GM23338 (cell line): Measurements from ENCODE around the gene GRK4. TPM values are rescaled to one million over a fixed set of nuclear protein-coding genes. Genes with fewer than 3 reads are reported as not detected.

Experiments used
- ATAC-seq: fragments of 200-7000 bp; cut with Tn5 transposase; 3 replicates; pipeline ENCODE4 v1.9.1; 2020
- DNase-seq: peaks from one replicate; pipeline ENCODE4 v3.0.0-alpha.2; 2015; ENCODE audit warnings: low spot score
- H2AFZ ChIP-seq: fragments of 200-600 bp; sonication (generic); 2 replicates; pipeline ENCODE4 v1.8.0; 2016; ENCODE audit warnings: antibody characterized with exemption, mild to moderate bottlenecking, moderate library complexity
- H3F3A ChIP-seq: fragments of 200-600 bp; sonication (generic); replicated peaks from 2 replicates; pipeline ENCODE4 v1.8.0; 2017; ENCODE audit warnings: antibody characterized with exemption, mixed run types, low read depth
- H3K27ac ChIP-seq: fragments of 200-600 bp; sonication (generic); 2 replicates; pipeline ENCODE4 v1.6.1; 2016; ENCODE audit warnings: low read depth
- H3K27me3 ChIP-seq: fragments of 200-600 bp; sonication (generic); 2 replicates; pipeline ENCODE4 v1.8.0; 2016; ENCODE audit warnings: mild to moderate bottlenecking, mixed run types, moderate library complexity; ENCODE audit not compliant: insufficient read depth
- H3K36me3 ChIP-seq: fragments of 200-600 bp; sonication (generic); 2 replicates; pipeline ENCODE4 v1.8.0; 2016; ENCODE audit warnings: mild to moderate bottlenecking; ENCODE audit not compliant: insufficient read depth
- H3K4me1 ChIP-seq: fragments of 200-600 bp; sonication (generic); 2 replicates; pipeline ENCODE4 v1.8.0; 2016; ENCODE audit warnings: mild to moderate bottlenecking, moderate library complexity; ENCODE audit not compliant: insufficient read depth
- H3K4me2 ChIP-seq: fragments of 200-600 bp; sonication (generic); 2 replicates; pipeline ENCODE4 v1.7.1; 2017; ENCODE audit warnings: mixed run types
- H3K4me3 ChIP-seq: fragments of 200-600 bp; sonication (generic); 2 replicates; pipeline ENCODE4 v1.6.1; 2016; ENCODE audit warnings: mixed run types
- H3K79me2 ChIP-seq: fragments of 200-600 bp; sonication (generic); replicated peaks from 2 replicates; pipeline ENCODE4 v1.8.0; 2017; ENCODE audit warnings: mild to moderate bottlenecking; ENCODE audit not compliant: insufficient read depth
- H3K9me2 ChIP-seq: fragments of 200-600 bp; sonication (generic); 2 replicates; pipeline ENCODE4 v1.8.0; 2017; ENCODE audit not compliant: insufficient read depth
- H4K20me1 ChIP-seq: fragments of 200-600 bp; sonication (generic); replicated peaks from 2 replicates; pipeline ENCODE4 v1.8.0; 2017; ENCODE audit warnings: mild to moderate bottlenecking; ENCODE audit not compliant: insufficient read depth
- H3K27ac Mint-ChIP-seq: 2 replicates; pipeline ENCODE4 v1.8.0; 2020; ENCODE audit warnings: inconsistent platforms, mild to moderate bottlenecking, moderate library complexity, mixed read lengths
- H3K27me3 Mint-ChIP-seq: 3 replicates; pipeline ENCODE4 v1.8.0; 2022; ENCODE audit warnings: low read depth, mild to moderate bottlenecking, moderate library complexity, mixed read lengths, inconsistent platforms; ENCODE audit not compliant: insufficient read depth, poor library complexity
- H3K36me3 Mint-ChIP-seq: 3 replicates; pipeline ENCODE4 v1.8.0; 2021; ENCODE audit warnings: low read depth, mild to moderate bottlenecking, inconsistent platforms, moderate library complexity, mixed read lengths
- H3K4me1 Mint-ChIP-seq: 3 replicates; pipeline ENCODE4 v1.8.0; 2020; ENCODE audit warnings: mild to moderate bottlenecking, inconsistent platforms, mixed read lengths
- H3K4me3 Mint-ChIP-seq: 3 replicates; pipeline ENCODE4 v1.8.0; 2021; ENCODE audit warnings: moderate library complexity, mild to moderate bottlenecking, inconsistent platforms, mixed read lengths
- H3K9me3 Mint-ChIP-seq: 3 replicates; pipeline ENCODE4 v1.8.0; 2020; ENCODE audit warnings: moderate library complexity, mild to moderate bottlenecking, inconsistent platforms, mixed read lengths
- CREB1 ChIP-seq: fragments of 250-450 bp; sonication (Bioruptor Pico); IDR thresholded peaks from 2 replicates; pipeline ENCODE4 v1.5.0; 2020; ENCODE audit warnings: low read depth, mild to moderate bottlenecking, moderate library complexity
- EZH2phosphoT487 ChIP-seq: fragments of 200-600 bp; sonication (generic); IDR thresholded peaks from one replicate; pipeline ENCODE4 v1.8.1; 2018; ENCODE audit warnings: antibody characterized with exemption; ENCODE audit not compliant: unreplicated experiment
- JUNB ChIP-seq: IDR thresholded peaks from one replicate; pipeline ENCODE4 v1.6.1; 2016; ENCODE audit warnings: antibody characterized with exemption; ENCODE audit not compliant: unreplicated experiment
- REST ChIP-seq: IDR thresholded peaks from one replicate; pipeline ENCODE4 v1.6.1; 2018; ENCODE audit warnings: antibody characterized with exemption; ENCODE audit not compliant: unreplicated experiment
- STAT1 ChIP-seq: IDR thresholded peaks from one replicate; pipeline ENCODE4 v1.6.1; 2016; ENCODE audit warnings: antibody characterized with exemption; ENCODE audit not compliant: unreplicated experiment
- polyA plus RNA-seq: library from polyadenylated mRNA; unstranded; fragments of >200 nt; fragmentation: Nextera tagmentation; extraction: Ambion mirVana; gene quantifications from 2 replicates; pipeline ENCODE4 v1.2.1, GENCODE V29; 2016
- total RNA-seq: library from RNA; depleted of rRNA; stranded (reverse); fragments of >200 nt; shearing (Covaris generic); gene quantifications from 2 replicates; pipeline ENCODE4 v1.2.3, GENCODE V29; 2014
- TF ChIP-seq, protein P1 (sequence below): IDR thresholded peaks from 2 replicates; pipeline ENCODE4 v1.6.1; 2016; ENCODE audit warnings: antibody characterized with exemption
- TF ChIP-seq, protein P2 (sequence below): fragments of 250-450 bp; sonication (Bioruptor Pico); IDR thresholded peaks from 2 replicates; pipeline ENCODE4 v1.5.0; 2020; ENCODE audit warnings: mild to moderate bottlenecking, moderate library complexity

GRK4 gene
- total and polyA plus RNA-seq, 2 experiments from 2014 or later = 1.3 to 1.4 TPM

DNA sequence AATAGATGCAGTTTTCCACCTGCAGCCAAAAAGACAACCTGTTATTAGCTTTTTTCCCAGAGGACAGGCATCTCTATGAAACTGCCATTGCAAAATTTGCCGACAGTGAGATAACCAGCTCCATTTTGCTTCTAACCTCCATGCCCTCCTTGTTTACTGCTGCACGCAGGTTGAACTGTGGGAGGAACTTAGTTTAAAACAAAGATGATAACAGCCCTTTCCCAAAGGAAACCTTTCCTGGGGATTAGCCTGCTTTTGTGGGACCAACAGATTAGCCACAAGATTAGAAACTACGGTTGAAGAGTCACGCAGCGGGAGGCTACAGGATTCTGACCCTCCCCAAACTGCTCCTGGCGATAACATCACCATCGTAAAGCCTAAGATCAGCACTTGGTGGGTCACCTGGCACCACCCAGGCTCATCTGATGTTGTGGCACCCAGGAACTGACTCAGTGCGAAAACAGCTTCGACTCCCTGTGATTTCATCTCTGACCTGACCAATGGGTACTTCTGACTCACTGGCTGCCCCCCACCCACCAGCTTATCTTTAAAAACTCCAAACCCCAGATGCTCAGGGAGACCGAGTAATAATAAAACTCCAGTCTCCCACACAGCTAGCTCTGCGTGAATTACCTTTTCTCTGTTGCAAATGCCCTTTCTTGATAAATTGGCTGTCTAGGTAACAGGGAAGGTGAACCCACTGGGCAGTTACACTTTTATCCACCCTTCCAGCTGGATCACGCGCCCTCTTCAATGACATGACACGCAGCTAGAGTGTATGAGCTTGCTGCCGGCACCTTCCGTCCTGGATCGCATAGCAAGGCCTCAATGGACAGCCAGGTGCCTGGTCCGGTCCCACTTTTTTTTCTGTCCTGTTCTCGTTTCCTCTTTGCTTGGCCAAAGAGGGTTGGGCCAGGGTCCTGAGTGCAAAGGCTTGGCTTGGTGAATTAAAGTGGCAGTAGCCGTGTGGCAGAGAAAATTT lies 27.3 kb upstream of the GRK4 start:
- Mint-ChIP-seq H3K27me3 (peaks cover 22% of the 10 kb centered on the region), H3K36me3 (peaks cover 63% of the 10 kb centered on the region), H3K4me3 (peak overlapping the region; percentile 85), H3K27ac (no peak overlapping the region), H3K4me1 (peaks cover 27% of the 10 kb centered on the region), H3K9me3 (no peaks in the 10 kb centered on the region)
- H3K9me2 ChIP-seq = no peaks in the 10 kb centered on the region
- no peak for DNase-seq
- peaks cover 27% of the 10 kb centered on the region; the same call in 1 of the 2 replicates for H3F3A ChIP-seq
- peak overlapping the region; percentile 94 for H3K4me3 ChIP-seq
- H3K27ac ChIP-seq = no peak overlapping the region
- peaks cover 4% of the 10 kb centered on the region; the same call in 1 of the 2 replicates for H3K4me1 ChIP-seq
- peak overlapping the region; percentile 96 for H3K4me2 ChIP-seq
- no peaks in the 10 kb centered on the region for H3K27me3 ChIP-seq
- H4K20me1 ChIP-seq = peaks cover 13% of the 10 kb centered on the region
- peaks cover 19% of the 10 kb centered on the region for H3K79me2 ChIP-seq
- H2AFZ ChIP-seq = no peak overlapping the region
- H3K36me3 ChIP-seq = peaks cover 26% of the 10 kb centered on the region
- TF ChIP-seq, protein P1, sequence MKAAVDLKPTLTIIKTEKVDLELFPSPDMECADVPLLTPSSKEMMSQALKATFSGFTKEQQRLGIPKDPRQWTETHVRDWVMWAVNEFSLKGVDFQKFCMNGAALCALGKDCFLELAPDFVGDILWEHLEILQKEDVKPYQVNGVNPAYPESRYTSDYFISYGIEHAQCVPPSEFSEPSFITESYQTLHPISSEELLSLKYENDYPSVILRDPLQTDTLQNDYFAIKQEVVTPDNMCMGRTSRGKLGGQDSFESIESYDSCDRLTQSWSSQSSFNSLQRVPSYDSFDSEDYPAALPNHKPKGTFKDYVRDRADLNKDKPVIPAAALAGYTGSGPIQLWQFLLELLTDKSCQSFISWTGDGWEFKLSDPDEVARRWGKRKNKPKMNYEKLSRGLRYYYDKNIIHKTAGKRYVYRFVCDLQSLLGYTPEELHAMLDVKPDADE = no peak
- no peak for TF ChIP-seq STAT1
- TF ChIP-seq EZH2phosphoT487 = no peak
- no peak for TF ChIP-seq CREB1 (CRISPR knock-in tag)
- TF ChIP-seq JUNB = no peak
- no peak for TF ChIP-seq REST
- TF ChIP-seq, protein P2, sequence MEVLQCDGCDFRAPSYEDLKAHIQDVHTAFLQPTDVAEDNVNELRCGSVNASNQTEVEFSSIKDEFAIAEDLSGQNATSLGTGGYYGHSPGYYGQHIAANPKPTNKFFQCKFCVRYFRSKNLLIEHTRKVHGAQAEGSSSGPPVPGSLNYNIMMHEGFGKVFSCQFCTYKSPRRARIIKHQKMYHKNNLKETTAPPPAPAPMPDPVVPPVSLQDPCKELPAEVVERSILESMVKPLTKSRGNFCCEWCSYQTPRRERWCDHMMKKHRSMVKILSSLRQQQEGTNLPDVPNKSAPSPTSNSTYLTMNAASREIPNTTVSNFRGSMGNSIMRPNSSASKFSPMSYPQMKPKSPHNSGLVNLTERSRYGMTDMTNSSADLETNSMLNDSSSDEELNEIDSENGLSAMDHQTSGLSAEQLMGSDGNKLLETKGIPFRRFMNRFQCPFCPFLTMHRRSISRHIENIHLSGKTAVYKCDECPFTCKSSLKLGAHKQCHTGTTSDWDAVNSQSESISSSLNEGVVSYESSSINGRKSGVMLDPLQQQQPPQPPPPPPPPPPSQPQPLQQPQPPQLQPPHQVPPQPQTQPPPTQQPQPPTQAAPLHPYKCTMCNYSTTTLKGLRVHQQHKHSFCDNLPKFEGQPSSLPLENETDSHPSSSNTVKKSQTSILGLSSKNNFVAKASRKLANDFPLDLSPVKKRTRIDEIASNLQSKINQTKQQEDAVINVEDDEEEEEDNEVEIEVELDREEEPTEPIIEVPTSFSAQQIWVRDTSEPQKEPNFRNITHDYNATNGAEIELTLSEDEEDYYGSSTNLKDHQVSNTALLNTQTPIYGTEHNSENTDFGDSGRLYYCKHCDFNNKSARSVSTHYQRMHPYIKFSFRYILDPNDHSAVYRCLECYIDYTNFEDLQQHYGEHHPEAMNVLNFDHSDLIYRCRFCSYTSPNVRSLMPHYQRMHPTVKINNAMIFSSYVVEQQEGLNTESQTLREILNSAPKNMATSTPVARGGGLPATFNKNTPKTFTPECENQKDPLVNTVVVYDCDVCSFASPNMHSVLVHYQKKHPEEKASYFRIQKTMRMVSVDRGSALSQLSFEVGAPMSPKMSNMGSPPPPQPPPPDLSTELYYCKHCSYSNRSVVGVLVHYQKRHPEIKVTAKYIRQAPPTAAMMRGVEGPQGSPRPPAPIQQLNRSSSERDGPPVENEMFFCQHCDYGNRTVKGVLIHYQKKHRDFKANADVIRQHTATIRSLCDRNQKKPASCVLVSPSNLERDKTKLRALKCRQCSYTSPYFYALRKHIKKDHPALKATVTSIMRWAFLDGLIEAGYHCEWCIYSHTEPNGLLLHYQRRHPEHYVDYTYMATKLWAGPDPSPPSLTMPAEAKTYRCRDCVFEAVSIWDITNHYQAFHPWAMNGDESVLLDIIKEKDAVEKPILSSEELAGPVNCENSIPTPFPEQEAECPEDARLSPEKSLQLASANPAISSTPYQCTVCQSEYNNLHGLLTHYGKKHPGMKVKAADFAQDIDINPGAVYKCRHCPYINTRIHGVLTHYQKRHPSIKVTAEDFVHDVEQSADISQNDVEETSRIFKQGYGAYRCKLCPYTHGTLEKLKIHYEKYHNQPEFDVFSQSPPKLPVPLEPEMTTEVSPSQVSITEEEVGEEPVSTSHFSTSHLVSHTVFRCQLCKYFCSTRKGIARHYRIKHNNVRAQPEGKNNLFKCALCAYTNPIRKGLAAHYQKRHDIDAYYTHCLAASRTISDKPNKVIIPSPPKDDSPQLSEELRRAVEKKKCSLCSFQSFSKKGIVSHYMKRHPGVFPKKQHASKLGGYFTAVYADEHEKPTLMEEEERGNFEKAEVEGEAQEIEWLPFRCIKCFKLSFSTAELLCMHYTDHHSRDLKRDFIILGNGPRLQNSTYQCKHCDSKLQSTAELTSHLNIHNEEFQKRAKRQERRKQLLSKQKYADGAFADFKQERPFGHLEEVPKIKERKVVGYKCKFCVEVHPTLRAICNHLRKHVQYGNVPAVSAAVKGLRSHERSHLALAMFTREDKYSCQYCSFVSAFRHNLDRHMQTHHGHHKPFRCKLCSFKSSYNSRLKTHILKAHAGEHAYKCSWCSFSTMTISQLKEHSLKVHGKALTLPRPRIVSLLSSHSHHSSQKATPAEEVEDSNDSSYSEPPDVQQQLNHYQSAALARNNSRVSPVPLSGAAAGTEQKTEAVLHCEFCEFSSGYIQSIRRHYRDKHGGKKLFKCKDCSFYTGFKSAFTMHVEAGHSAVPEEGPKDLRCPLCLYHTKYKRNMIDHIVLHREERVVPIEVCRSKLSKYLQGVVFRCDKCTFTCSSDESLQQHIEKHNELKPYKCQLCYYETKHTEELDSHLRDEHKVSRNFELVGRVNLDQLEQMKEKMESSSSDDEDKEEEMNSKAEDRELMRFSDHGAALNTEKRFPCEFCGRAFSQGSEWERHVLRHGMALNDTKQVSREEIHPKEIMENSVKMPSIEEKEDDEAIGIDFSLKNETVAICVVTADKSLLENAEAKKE (CRISPR knock-in tag) = no peak
- no peak for ATAC-seq
